CD4-positive, alpha-beta T cell (primary cell): Measurements from ENCODE around the gene BAG1. TPM values are rescaled to one million over a fixed set of nuclear protein-coding genes. Genes with fewer than 3 reads are reported as not detected.

Experiments
- ATAC-seq: fragments of 200-7000 bp; cut with Tn5 transposase; one replicate; pipeline ENCODE4 v1.10.0; 2022; ENCODE audit warnings: mild to moderate bottlenecking; ENCODE audit not compliant: poor library complexity
- CTCF ChIA-PET: fragments of 350-600 bp; sonication (Branson Sonifier 250); formaldehyde crosslinking; loops from one replicate; lab custom pipeline; 2021; ENCODE audit warnings: antibody characterized with exemption, inconsistent platforms; lab: Charles Lee
- POLR2A ChIA-PET: fragments of 350-600 bp; sonication (Branson Sonifier 250); formaldehyde crosslinking; loops from one replicate; lab custom pipeline; 2021; ENCODE audit warnings: antibody characterized with exemption, inconsistent platforms; lab: Charles Lee
- DNase-seq, 14 experiments: peaks; one replicate each; pipeline ENCODE4 v3.0.0-alpha.2; 2013 to 2020; ENCODE audit warnings: mixed read lengths in 2 of 14
- H3K27ac ChIP-seq, 2 donors: one replicate each; pipeline versions ENCODE4 v1.5.1 to v1.7.0; 2013; ENCODE audit warnings: low read length in 2 of 2, low read depth in 1 of 2, mild to moderate bottlenecking in 1 of 2
- H3K27me3 ChIP-seq, 2 experiments: 1 replicate in 1 of 2; 2 replicates in 1 of 2; pipeline versions ENCODE4 v1.6.1 to v1.7.0; 2013; ENCODE audit warnings: low read length in 2 of 2, control low read depth in 1 of 2, mild to moderate bottlenecking in 1 of 2, moderate library complexity in 1 of 2; ENCODE audit not compliant: insufficient read depth in 2 of 2, control insufficient read depth in 1 of 2
- H3K36me3 ChIP-seq: one replicate; pipeline ENCODE4 v1.6.1; 2013; ENCODE audit warnings: low read length, control low read depth; ENCODE audit not compliant: insufficient read depth
- H3K4me1 ChIP-seq: one replicate; pipeline ENCODE4 v1.6.1; 2013; ENCODE audit warnings: low read length, control low read depth; ENCODE audit not compliant: insufficient read depth
- H3K4me3 ChIP-seq: one replicate; pipeline ENCODE4 v1.5.1; 2013; ENCODE audit warnings: mild to moderate bottlenecking, low read length, moderate library complexity
- H3K9me3 ChIP-seq, 2 experiments: 1 replicate in 1 of 2; 2 replicates in 1 of 2; pipeline versions ENCODE4 v1.6.1 to v1.7.0; 2013; ENCODE audit warnings: low read length in 2 of 2, mild to moderate bottlenecking in 2 of 2, control low read depth in 1 of 2, moderate library complexity in 1 of 2; ENCODE audit not compliant: control insufficient read depth in 1 of 2, insufficient read depth in 1 of 2
- H3K27ac Mint-ChIP-seq: one replicate; pipeline ENCODE4 v1.8.0; 2020; ENCODE audit warnings: mixed read lengths
- H3K27me3 Mint-ChIP-seq: one replicate; pipeline ENCODE4 v1.8.0; 2021; ENCODE audit warnings: mixed read lengths
- H3K36me3 Mint-ChIP-seq: one replicate; pipeline ENCODE4 v1.8.0; 2021; ENCODE audit warnings: low read depth, mixed read lengths
- H3K4me1 Mint-ChIP-seq: one replicate; pipeline ENCODE4 v1.8.0; 2021; ENCODE audit warnings: low read depth, mixed read lengths
- H3K4me3 Mint-ChIP-seq: one replicate; pipeline ENCODE4 v1.8.0; 2020; ENCODE audit warnings: mild to moderate bottlenecking, mixed read lengths
- H3K9me3 Mint-ChIP-seq: one replicate; pipeline ENCODE4 v1.8.0; 2020; ENCODE audit warnings: mixed read lengths
- intact Hi-C, 2 experiments: fragments of 100-400 bp; cut with DNase I in 1 of 2; cut with micrococcal nuclease in 1 of 2; formaldehyde crosslinking; loops; one replicate each; pipeline versions ENCODE4 v1.15.1 to v1.9.0; 2023 to 2025; cut with DNase I, micrococcal nuclease
- total RNA-seq, 174 experiments: library from RNA in 2 of 174; stranded (reverse) in 2 of 174; gene quantifications; one replicate each; pipeline ENCODE4 v1.2.3 and lab custom pipeline; 2021 to 2026
- TF ChIP-seq, protein P1 (sequence below): fragments of 200-600 bp; IDR thresholded peaks from one replicate; pipeline ENCODE4 v1.8.0; 2022; ENCODE audit warnings: antibody characterized with exemption, mild to moderate bottlenecking

BAG1 gene
- total RNA-seq, 2 experiments from 2014 or later: 58.0 to 61.4 TPM

DNA sequence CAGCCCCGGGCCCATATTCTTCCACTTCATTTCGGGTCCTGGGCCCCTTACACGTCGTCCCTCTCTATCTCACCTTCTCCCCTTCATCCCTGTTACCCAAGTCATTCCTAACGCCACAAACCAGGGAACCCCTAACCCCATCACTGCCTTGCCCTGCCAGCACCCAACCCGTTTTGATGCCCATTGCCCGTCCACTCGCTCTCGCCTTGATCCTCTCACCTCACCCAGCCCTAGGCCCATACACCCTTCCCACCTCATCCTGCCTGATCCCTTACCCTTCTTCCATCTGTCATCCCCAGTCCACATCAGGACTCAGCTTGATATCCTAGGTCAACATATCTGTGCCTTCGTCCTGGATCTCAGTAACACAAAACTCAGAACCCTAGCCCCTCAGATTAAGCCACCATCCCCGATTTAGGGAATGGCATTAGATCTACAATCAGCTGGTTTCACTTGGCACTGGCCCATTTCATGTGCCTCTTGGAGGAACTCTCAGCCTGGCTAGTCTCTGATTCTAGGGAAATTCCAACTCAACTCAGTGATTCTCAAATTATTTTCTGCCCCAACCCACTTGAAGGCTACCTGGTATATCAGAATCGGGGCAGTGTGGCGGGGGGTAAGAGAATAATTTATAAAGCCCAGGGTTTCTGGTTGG lies 830 bp upstream of the BAG1 start:
- Histone ChIP-seq H3K27me3 (no peaks in the 10 kb centered on the region), H3K4me3 (peak overlapping the region; percentile 72), H3K9me3 (no peaks in the 10 kb centered on the region), H3K36me3 (peaks cover 56% of the 10 kb centered on the region), H3K4me1 (peaks cover 31% of the 10 kb centered on the region), H3K27ac (peak overlapping the region; percentile 59 to 86)
- intact Hi-C loops: loop anchor here (2.0 to 10.0 kb wide), 4 partner anchors 99 to 881 kb away; partner anchors contain the start of genes B4GALT1 (in 2 of the 2), ACO1 (in 1 of the 2), DNAJA1 (in 1 of the 2) and SMU1 (in 1 of the 2)
- Mint-ChIP-seq H3K36me3 (peaks cover 74% of the 10 kb centered on the region), H3K27me3 (no peaks in the 10 kb centered on the region), H3K4me1 (peaks cover 56% of the 10 kb centered on the region), H3K9me3 (no peaks in the 10 kb centered on the region), H3K4me3 (peak overlapping the region; percentile 96), H3K27ac (peak overlapping the region; percentile 91)
- TF ChIP-seq, protein P1, sequence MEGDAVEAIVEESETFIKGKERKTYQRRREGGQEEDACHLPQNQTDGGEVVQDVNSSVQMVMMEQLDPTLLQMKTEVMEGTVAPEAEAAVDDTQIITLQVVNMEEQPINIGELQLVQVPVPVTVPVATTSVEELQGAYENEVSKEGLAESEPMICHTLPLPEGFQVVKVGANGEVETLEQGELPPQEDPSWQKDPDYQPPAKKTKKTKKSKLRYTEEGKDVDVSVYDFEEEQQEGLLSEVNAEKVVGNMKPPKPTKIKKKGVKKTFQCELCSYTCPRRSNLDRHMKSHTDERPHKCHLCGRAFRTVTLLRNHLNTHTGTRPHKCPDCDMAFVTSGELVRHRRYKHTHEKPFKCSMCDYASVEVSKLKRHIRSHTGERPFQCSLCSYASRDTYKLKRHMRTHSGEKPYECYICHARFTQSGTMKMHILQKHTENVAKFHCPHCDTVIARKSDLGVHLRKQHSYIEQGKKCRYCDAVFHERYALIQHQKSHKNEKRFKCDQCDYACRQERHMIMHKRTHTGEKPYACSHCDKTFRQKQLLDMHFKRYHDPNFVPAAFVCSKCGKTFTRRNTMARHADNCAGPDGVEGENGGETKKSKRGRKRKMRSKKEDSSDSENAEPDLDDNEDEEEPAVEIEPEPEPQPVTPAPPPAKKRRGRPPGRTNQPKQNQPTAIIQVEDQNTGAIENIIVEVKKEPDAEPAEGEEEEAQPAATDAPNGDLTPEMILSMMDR: no peak
- DNase-seq: peak in 2 of 14 experiments; percentile 45
- POLR2A ChIA-PET: interaction anchor here (1.4 to 3.5 kb wide), 4 partner anchors 8 to 98 kb away, joined by 3 to 71 read pairs (median 9); partner anchors contain the start of genes B4GALT1 and NFX1
- ATAC-seq: no peak
- CTCF ChIA-PET: interaction anchor here (0.5 to 1.0 kb wide), 2 partner anchors 21 to 88 kb away, joined by 4 to 5 read pairs; no protein-coding TSS in a partner anchor

DNA sequence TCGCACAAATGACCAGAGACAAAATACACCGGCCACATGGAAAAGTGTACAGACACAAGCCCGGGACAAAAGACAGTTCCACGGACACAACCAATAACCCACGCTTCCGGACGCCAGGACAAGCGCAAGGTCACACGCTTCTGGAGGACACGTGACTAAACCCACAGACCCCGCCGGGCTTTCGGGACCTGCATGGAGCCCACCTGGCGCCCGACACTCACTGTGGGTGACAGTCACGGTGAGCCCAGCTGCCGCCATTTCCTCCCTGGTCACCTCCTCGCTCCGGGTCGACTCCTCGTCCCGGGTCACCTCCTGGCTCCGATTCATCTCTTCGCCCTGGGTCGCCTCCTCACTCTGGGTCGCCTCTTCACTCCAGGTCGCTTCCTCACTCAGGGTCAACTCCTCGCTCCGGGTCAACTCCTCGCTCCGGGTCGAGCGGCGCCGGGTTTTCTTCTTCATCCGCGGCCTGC lies 470 bp downstream of the BAG1 start:
- ChIA-PET CTCF (interaction anchor here (1.0 to 1.3 kb wide), 3 partner anchors 23 to 85 kb away, joined by 4 to 5 read pairs (median 4); partner anchors contain the start of gene NFX1), POLR2A (interaction anchor here (0.8 to 3.5 kb wide), 9 partner anchors 9 to 239 kb away, joined by 3 to 71 read pairs (median 5); partner anchors contain the start of genes AQP3, B4GALT1, DNAJA1 and NFX1)
- Histone ChIP-seq H3K4me1 (peaks cover 31% of the 10 kb centered on the region), H3K27me3 (no peaks in the 10 kb centered on the region), H3K4me3 (peak overlapping the region; percentile 94), H3K9me3 (no peaks in the 10 kb centered on the region), H3K27ac (peak overlapping the region; percentile 59 to 61), H3K36me3 (peaks cover 58% of the 10 kb centered on the region)
- Mint-ChIP-seq H3K4me1 (peaks cover 65% of the 10 kb centered on the region), H3K4me3 (peak overlapping the region; percentile 93), H3K9me3 (no peaks in the 10 kb centered on the region), H3K27ac (peak overlapping the region; percentile 91), H3K27me3 (no peaks in the 10 kb centered on the region), H3K36me3 (peaks cover 81% of the 10 kb centered on the region)
- DNase-seq (peak in 10 of 14 experiments; percentile 11 to 66 (median 34)), ATAC-seq (no peak)
- TF ChIP-seq, protein P1: no peak
- intact Hi-C loops: loop anchor here (1.0 to 10.0 kb wide), 6 partner anchors 26 to 879 kb away; partner anchors contain the start of genes B4GALT1 (in 2 of the 2), NFX1 (in 2 of the 2), SMU1 (in 2 of the 2) and ACO1 (in 1 of the 2)
